Inflammatory macrophage (primary cell): Measurements from ENCODE around the gene PDE4D.

Experiments used
- DNase-seq, 2 donors: peaks; one replicate each; pipeline ENCODE4 v3.0.0-alpha.2; 2020 to 2022

PDE4D gene

GRCh38 chr5:59838989-59839388, 54.5 kb downstream of the PDE4D start:
- no peak for DNase-seq

DNA sequence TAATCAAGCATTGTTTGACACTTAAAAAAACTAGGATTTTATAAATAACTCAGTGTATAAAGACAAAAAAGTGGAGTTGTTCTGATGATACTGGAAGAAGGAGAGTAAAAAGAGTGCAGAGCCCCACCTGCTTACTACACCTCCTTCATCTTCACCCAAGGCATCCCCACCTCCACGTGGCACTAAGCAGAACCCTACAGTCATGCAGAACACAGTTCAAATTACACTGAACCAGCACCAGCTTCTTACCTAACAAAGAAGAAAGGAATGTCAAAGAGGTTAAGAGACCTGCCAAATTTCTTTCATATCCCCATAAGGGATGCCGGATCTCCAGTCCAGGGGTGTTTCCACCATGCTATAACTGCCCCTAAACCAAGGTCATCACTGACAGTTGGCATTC, 55.5 kb downstream of the PDE4D start:
- no peak for DNase-seq

GRCh38 chr5:59837071-59837470, 56.5 kb downstream of the PDE4D start:
- DNase-seq, result no peak

GRCh38 chr5:59835800-59836199, 57.7 kb downstream of the PDE4D start:
- no peak for DNase-seq

- no peak for DNase-seq
Observed at GRCh38 chr5:59833448-59833847, 60.1 kb downstream of the PDE4D start.

- no peak for DNase-seq
Observed at GRCh38 chr5:59832577-59833301, 60.8 kb downstream of the PDE4D start.

- no peak for DNase-seq
Observed at GRCh38 chr5:59831326-59832010, 62.1 kb downstream of the PDE4D start.

DNA sequence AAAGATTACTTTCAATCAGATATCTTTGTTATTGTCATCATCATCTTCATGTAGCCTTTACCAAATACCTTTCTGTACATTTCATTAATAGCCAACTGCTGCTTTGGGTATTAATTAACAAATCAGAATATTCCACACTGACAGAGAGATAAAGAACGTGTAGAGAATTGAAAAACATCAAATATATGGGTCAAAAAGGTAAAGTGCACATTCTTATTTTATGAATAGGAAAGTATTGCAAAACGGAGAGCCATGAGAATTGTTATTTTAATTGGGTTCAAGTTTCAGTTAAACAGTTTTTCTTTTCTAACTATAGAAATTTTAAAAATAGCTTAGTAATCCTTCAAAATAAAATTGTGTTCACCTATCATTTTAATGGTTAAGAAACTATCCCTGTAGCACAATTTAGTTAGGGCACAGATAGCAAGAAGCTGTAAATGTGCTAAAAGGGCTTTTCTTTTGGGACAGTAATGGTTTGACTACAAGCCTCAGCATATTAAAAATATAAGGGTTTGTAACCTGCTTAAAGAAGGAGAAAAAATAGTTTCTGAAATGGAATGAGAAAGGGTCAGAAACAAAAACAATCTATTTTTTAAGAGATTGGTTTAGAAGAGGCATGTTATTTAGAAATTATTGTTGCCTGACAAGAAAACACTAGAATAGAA, 62.9 kb downstream of the PDE4D start:
- no peak for DNase-seq

GRCh38 chr5:59829922-59830321, 63.6 kb downstream of the PDE4D start:
- DNase-seq, result no peak

DNA sequence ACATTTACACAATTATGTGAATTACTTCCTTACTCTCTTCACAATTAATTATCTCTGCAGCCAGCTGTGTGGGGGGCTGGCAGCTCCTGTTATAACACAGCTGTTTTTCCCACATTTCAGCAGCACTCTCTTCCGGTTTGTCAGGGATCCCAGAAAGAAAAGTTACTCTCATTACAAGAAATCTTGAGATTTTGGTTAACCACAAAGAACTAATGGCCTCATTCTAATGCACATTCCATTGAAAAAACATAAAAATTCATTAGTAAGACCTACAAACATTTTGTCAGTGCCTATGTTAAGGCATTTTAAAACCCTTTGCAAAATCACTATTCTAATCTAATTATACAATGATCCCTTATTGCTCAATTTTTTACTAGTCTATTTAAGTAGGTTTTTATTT, 64.1 kb downstream of the PDE4D start:
- DNase-seq, result no peak

- DNase-seq, result no peak
Observed at GRCh38 chr5:59828623-59829022, 64.9 kb downstream of the PDE4D start.

GRCh38 chr5:59826996-59827395, 66.5 kb downstream of the PDE4D start:
- no peak for DNase-seq

DNA sequence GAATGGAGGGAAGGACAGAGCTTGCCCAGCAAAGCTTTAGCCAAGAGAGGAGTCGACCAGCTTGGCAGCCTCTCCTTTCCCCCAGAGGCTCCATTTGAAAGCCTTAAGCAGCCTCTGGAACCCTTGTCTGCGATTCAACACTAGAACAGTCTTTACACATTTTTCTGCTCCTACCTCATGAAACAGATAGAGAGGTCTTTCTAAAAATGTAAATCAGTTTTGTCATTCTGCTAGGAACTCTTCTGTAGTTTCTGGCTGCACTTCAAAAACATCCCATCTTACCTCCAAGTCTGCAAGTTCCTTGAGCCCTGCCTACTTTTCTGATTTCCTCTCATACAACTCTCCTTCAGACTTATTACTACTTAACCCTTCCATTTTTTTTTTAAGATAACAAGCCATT, 70.1 kb downstream of the PDE4D start:
- DNase-seq, result no peak

DNA sequence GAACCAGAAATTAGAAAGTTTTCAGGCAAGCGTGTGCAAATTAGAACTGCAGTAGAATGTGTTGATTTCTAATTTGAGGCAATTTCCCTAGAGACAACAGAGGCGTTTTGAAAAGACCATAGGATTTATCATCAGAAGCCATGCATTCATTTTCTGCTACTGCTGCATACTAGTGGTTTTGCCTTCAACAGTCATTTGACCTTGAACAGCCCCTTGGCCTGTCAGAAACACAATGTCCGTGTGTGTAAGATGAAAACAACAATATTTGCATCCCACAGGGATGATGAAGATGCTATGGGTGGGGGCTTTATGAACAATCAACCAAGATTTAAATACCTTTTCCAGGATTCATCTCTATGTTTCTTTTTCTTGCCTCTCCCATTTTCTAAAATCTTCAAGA, 73.7 kb downstream of the PDE4D start:
- DNase-seq, result no peak

DNA sequence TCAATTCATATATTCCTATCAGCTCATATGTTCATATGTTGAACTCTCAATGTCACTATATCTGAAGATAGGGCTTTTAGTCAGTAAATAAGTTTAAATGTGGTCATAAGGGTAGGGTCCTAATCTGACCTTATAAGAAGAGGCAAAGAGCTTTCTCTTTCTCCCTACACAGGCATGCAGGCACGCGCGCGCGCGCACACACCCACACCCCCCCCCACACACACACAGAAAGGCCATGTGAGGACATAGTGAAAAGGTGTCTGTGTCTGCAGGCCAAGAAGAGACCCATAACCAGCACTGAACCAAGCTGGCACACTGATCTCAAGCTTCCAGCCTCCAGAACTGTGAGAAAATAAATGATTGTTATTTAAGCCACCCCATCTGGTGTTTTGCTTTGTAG, 76.0 kb downstream of the PDE4D start:
- no peak for DNase-seq

DNA sequence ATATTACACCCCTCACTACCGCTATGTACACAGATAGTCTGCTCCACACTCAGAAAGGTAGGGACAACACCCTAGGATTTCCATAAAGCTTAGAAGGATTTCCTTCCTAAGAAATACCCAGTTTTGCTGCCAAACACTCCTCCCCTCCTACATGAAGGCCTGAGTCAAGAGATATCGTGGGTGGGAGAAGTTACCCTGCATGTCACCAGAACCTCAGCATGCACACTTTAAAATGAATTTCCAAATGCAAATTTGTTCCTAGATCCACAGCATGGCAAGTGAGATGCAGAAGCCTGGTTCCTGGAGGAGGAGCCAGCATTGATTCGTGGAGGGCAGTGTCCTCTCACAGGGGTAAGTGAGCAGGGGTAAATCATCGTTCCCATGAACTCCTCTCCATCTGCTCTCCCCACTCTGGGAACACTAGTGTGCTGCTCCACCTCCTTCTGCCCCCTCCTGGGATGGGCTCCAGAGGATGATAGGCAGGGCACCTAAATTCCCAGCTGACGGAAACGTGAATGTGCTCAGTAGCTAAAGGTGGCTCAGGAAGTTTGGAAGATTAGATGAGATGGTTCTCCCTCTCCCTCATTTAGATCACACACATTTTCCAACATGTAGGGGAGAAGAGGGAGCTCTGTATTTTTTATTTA, 76.7 kb downstream of the PDE4D start:
- DNase-seq, result peak in 1 of 2 donors; percentile 46

DNA sequence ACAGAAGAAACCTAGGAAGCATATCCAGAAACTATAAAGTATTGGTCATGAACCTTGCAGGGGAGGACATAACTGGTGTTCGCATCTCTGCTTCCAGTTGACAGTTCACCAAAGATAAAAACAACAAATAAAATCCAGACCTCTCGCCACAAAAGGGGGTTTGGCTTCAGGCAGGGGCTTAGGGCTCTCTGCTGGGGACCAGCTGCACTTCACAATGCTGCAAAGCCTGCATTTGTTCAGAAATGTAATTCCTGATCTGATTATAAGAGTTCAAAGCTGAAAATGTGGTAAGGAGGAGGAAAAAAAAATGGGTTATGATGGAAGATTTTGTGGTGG, 79.0 kb downstream of the PDE4D start:
- no peak for DNase-seq

DNA sequence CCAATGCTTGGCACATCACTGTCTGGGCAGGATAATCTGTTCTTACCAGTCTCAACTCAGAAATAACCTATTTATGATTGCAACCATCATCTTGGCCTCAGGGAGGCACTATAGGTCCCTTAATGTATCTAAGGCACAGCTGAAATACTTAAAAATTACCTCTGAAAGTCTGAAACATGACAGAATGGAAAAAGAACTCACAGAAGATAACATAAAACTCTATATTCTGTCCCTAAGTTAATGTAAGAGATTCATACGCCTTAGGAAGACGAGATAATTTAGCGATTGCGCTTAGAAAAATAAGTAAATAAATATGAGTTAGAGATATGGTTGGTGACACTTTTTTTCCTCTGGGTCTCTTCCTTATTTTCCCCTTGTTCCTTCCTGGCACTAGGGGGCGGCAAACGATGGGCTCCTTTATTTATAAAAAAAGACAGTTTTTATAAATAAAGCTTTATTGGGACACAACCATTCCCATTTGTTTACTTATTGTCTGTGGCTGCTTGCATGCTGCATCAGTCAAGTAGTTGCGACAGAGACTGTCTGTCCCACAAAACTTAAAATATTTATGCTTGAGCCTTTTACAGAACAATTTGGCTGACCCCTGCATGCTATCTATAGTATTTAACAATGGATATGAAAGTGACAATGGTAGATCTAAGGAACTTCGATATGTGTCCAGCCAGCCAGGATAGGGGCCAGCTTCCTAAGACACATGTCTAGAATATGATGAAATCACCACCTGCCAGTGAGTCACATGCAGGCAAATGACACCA, 79.6 kb downstream of the PDE4D start:
- DNase-seq, result peak; percentile 83 to 88

DNA sequence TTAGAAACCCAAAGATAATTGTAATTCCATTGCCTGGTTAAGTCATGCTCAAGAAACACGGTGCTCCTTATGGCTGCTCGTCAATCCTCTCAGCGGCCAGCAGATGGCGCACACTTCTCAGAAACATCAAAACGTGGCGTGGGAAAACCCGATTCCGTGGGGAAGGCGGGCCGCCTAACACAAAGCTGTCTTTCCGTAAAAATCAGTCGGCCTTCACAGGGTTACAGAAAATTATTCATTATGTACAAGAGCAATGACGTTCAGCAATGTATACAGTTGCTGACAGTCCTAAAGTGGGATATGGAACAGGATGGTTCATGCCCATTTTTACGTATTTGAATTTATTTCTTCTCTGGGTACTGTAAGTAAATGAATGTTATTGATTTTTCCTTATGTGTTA, 83.5 kb downstream of the PDE4D start:
- DNase-seq, result peak; percentile 66 to 81

GRCh38 chr5:59807806-59808205, 85.7 kb downstream of the PDE4D start:
- no peak for DNase-seq

GRCh38 chr5:59800347-59800893, 93.1 kb downstream of the PDE4D start:
- DNase-seq, result no peak

- DNase-seq, result peak; percentile 55 to 70
Observed at GRCh38 chr5:59799668-59800346, 93.7 kb downstream of the PDE4D start.
